ENCODE results near the gene FPR3.
"Not testable (repeated sequence)": the region's sequence is repeated elsewhere in the genome, so short reads cannot be mapped to it uniquely, and the experiment has no call there.

The FPR3 gene, protein sequence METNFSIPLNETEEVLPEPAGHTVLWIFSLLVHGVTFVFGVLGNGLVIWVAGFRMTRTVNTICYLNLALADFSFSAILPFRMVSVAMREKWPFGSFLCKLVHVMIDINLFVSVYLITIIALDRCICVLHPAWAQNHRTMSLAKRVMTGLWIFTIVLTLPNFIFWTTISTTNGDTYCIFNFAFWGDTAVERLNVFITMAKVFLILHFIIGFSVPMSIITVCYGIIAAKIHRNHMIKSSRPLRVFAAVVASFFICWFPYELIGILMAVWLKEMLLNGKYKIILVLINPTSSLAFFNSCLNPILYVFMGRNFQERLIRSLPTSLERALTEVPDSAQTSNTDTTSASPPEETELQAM

DNA sequence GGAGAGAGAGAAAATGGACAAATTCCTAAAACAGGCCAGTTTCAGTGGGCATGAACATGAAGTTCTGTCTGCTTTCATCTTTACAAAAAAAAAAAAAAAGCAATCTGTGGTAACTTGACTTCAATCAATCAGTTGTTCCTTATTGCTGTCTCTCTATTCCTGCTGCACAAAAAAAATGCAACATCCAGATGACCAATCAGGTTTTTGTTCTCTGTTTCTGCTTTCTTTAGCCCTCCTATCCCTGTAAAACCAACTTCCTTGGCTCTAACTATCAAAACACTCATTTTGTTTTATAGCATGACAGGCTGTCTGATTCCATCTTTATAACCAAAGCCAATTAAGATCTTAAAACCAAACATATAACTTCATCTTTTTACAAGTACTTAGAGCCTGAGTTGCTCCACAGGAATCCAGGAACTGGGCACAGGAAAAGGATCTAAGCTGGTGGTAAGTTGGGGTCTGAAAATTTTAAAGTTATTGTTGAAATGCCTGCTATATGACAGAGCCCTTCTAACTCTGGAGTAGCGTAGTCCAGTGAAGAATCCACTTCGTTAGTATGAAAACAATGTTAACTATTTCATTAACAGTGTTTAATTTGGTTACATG lies at the start of gene FPR3:
FPR3 (plus strand) TSS at position 273 of the 606 bp plus-strand sequence. CDS start 28,592 bp downstream, outside the sequence.
- DNase-seq = no peak

DNA sequence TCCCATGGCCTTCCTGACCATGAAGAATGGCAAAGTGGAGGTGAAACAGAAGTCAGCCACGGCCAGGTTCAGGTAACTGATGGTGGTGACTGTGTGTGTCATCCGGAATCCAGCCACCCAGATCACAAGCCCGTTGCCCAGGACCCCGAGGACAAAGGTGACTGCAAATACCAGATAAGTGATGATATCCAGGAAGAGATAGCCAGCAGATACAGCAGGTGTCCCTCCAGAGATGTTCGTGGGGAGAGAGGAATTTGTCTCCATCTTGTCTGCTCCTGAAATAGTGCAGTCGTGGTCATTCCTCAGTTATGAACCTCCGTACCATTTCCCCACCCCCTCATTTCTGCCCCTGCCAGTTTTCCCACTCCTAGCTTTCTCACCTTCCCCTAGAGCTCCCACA lies 48.2 kb upstream of the FPR3 start:
- no peak for DNase-seq

DNA sequence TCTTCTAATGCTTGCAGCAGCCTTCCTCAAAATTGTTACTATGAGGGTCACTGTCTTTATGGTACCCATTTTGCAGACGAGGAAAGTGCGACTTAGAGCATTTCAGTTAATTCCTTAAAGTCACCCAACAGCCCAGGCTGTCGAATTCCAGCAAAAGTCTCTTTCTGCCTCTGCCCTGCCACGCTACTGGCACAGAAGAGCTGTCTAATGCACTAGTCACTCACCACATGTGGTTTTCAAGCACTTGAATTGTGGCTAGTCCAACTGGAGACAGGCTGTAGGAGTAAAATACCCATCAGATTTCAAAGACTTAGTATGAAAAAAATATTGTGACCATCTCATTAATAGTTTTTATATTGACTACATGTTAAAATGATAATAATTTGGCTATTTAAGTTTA lies 45.0 kb upstream of the FPR3 start:
- DNase-seq = no peak

DNA sequence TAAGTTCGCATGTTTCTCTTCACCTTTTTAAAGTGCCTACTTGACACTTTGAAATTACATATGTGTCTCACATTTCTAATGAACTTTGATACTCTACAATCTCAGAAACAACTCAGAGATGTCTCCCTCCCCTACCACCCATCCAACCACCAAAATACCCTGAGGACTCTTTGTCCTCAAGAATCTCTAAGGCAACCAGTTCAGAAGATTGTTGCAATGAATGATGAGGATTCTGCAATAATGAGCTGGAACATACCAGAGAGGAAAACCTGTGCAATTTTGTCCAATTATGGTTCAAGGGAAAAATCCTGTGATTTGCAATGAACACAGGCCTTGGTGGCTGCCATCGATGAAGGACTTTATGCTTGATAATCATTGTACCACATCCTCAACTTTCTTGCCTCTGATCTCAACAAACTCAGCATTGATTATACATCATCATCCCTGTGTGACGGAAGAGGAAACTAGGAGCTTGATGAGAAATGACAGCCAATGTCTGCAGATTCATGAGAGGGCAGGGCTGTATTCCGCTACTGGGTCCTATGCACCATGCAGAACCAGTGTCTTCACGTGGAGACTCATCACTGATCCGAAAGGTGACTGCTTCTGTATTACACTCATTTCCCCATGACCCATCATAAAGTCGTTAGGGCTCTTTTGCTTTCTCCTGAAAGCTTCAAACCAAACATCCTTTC lies 44.4 kb upstream of the FPR3 start:
- DNase-seq = no peak

DNA sequence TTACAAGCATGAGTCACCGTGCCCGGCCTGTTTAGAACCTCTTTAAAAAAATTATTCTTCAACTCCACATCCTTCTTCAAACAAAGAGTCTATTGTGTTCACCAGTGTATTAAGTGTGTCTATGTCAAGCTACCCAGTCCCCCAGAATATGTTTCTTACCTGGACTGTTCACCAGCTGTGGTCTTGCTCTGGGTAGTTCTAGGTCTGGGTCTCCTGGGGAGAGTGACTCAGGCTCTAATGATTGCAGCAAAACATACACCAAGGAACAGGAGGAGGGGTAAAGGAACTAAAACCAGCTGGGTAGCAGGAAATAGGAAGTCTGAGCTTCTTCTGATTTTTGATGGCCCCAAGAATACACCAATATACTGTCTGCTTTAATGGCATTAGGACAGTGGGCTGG lies 43.3 kb upstream of the FPR3 start, which contains the start of gene FPR1:
FPR1 (minus strand) TSS at position 224 of the 400 bp plus-strand sequence. CDS start 4,884 bp downstream, outside the sequence.
- no peak for DNase-seq

DNA sequence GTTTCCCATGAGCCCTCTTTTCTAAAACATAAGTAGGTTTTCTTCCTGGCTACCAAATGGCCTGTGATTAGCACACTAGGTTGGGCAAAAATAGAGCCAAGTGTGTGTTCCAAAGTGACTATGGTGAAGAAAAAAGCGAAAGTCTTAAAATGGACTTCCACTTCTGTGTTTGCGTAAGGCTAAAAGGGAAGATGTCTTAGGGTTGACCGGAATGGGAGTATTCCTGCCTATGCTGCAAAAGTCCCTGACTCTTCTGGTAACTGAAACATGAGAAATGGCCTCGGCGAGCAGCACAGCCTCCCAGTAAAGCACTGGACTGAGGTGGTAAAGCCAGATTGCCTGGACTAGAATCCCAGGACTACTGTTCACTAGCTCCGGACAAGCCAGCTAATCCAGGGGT lies 40.8 kb upstream of the FPR3 start:
- peak in 1 of 2 donors; percentile 43 for DNase-seq

DNA sequence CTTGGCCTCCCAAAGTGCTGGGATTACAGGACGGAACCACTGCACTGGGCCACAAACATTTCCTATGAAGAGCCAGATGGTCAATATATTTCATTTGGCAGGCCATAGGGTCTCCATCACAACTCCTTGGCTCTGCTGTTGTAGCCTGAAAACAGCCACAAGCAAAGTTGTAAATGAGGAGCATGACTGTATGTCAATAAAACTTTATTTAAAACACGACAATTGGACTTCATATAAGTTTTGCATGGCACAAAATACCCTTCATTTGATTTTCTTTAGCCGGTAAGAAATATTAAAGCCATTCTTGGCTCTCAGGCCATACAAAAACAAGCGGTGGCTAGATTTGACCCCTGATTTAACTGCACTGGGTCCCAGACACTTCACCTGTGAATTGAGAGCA lies 40.2 kb upstream of the FPR3 start:
- no peak for DNase-seq

DNA sequence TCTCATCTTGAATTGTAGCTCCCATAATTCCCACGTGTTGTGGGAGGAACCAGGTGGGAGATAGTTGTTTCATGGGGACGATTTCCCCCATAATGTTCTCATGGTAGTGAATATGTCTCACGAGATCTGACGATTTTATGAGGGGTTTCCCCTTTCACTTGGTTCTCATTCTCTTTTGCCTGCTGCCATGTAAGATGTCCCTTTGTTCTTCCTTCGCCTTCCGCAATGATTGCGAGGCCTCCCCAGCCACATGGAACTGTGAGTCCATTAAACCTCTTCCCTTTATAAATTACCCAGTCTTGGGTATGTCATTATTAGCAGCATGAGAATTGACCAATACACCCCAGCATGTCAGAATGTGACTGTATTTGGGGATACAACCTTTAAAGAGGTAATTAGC lies 39.4 kb upstream of the FPR3 start:
- DNase-seq = no peak

DNA sequence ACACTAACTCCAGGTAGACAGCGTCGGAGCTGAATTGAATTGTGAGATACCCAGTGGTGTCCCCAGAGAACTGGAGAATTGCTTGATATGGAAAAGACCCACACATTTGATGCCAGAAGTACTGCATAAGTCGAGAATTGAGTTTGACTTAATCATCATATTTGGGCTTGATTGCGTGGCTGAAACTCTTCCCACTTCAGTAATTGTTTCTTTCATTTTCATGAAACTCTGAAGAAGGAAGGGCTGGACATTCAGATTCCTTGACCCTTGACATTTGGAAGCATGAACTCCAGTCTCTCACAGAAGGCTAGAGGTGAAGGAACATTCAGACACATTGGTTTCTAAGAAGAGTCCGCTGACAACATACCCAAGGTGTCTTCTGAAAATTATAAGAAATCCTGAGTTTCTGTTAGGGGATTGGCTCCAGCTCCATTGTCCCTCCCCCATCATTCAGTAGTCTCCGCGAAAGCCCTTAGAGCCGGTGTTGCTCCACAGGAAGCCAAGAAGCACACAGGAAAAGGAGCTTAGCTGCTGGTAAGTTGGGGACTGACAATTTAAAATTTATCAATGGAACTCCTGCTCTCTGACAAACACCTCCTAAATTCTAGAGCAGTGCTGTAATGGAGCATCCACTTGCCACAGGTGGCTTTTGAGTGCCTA lies 34.1 kb upstream of the FPR3 start, which contains the start of gene FPR2:
FPR2 (plus strand) TSS at position 484 of the 660 bp plus-strand sequence. CDS start 7,479 bp downstream, outside the sequence.
- no peak for DNase-seq

DNA sequence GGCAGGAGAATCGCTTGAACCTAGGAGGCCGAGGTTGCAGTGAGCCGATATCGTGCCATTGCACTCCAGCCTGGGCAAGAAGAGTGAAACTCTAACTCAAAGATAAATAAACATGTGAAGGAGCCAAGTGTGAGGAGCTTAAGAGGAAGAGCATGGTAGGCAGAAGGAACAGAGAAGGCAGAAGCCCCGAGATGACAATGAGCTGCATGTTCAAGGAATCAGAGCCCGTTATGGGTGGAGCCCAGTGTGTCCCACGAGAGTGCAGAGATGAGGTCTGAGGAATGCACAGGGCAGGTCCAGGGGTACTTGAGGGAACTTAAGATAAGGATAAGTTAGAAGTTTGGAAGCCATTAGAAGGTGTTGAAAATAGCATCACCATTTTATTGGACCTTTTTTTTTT lies 33.3 kb upstream of the FPR3 start:
- DNase-seq = no peak

DNA sequence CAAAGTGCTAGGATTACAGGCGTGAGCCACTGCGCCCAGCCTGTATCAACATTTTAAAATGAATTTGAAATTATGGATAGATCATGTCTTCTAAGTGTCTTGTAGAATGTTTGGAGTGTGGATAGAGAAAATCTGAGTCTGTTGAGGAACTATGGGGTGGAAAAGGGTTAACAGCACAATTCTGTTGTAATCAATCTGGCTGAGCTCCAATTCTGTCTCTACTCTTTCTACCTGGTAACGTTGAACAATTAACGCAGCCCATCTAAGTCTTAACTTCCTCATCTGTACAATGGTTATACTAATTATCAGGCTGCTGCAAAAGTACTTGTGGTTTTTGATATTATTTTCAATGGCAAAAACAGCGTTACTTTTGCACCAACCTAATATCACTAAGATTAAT lies 29.9 kb upstream of the FPR3 start:
- DNase-seq = no peak

DNA sequence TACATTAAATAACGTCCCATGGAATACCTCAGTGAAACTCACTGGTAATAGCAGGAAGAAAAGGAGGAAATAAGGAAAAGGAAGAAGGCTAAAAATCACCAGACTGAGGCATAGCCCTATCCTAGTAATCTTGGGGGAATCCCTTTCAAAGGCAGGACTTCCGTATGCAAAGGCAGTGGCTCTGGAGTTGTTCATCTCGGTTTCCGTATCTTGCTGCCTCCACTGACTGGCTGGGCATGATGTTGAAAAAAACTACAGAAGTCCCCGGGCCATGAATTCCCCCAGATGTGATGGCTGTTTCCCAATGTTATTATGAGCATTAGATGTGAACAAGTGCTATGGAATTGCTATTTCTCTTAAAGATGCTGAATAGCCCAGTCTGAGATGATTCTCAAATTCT lies 28.5 kb upstream of the FPR3 start:
- DNase-seq = no peak

DNA sequence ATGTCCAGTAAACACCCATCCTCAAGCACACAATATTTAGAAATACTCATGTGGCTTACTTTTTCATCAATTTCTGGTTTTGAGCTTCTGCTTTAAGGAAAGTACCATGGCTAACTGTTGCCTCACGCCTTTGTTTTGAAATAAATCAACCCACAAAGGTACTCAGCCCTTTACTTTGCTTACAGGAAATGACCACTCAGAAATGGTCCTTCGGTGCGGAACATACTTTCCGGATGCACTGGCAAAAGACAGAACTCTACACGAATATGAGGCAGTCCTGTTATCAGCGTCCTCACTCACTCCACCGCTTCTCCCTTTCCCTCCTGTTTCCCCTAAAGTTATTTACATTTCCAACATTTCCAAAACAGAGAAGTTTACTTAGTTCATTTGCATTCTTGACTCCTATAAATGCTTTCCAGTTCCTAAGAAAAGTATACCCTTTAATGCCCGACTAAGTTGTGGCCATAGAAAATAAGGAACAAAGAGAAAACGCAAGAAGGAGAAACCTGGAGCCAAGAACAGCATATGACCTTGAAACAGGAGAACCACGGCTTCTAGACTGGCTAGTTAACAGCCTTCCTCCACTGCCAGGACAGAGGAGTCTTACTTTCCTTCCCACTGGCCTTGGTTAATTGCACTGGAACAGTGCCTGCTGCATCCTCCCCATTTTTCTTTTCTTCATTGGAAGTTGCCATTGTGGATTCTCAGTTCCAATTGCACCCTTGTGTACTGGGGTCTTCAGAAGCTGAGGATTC lies 23.4 kb upstream of the FPR3 start:
- DNase-seq = no peak

DNA sequence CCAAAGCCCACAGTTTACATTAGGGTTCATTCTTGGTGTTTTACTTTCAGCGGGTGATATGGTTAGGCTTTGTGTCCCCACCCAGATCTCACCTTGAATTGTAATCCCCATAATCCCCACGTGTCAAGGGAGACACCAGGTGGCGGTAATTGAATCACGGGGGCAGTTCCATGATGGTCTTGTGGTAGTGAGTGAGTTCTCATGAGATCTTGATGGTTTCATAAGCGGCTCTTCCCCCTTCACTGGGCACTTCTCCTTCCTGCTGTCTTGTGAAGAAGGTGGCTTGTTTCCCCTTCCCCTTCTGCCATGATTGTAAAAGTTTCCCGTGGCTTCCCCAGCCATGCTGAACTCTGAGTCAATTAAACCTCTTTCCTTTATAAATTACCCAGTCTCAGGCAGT lies 22.0 kb upstream of the FPR3 start:
- DNase-seq = no peak

DNA sequence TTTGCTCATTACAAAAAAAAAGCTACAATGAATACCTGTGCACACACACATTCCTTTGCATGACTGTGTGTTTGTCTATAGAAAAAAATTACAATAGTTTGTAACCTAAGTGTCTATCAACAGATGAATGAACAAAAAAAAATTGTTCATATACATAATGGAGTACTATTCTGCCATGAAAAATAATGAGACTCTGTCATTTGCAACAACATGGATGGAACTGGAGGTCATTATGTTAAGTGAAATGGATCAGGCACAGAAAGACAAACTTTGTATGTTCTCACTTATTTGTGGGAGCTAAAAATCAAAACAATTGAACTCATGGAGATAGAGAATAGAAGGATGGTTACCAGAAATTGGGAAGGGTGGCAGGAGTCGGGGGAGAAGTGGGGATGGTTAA lies 18.4 kb upstream of the FPR3 start:
- DNase-seq = not testable (repeated sequence)

DNA sequence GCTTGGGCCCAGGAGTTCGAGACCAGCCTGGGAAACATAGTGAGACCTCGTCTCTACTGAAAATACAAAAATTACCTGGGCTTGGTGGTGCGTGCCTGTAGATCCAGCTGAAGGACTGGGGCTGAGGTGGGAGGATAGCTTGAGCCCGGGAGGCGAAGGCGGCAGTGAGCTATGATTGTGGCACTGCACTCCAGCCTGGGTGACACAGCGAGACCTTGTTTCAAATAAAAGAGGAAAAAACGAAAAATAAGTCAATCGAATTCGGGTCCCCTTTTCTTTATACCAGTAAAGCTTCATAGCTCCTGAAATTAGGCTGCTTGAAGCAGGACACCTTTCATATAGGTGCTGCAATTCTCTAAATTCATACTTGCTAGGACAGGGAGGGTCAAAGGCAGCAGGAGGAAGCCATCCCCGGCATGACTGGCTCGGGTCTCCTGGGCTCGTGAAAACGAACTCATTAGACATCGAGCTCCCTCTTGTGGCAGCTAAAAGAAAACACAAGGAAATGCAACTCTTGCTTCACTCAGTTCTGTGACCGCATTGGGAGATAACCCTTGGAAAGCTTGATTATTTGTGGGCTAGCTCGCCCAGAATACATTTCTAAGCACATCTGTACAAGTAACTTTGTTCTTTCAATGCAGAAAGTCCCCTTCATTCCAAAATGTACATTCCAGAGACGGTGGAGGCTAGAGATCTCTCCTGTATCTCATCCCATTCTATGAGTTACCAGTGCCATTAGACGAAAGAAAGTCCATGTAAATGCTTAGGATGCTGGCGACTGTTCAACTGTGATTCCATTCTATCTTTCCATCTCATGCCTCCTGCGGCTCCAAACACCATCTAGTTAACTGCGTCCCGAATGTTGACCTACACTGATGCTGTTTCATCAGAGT lies 17.1 kb upstream of the FPR3 start:
- peak; percentile 46 to 78 for DNase-seq

DNA sequence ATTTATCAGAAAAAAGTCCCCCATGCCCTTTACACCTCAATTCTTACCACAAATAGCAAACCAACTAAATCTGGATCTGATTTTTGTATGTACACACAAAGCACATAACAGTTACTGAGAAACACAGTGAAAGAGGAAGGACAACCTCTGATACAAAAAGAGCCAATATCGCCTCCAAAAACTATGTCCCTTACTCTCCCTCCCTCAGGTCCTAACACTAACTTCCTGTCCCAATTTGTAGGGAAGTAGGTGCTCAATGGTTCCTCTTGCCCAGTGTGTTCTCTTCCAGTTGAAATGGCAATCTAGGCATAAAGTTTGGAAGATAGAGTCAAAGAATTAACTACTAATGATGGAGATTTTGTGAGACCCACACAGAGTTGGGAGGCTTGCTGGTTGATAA lies 15.8 kb upstream of the FPR3 start:
- no peak for DNase-seq

DNA sequence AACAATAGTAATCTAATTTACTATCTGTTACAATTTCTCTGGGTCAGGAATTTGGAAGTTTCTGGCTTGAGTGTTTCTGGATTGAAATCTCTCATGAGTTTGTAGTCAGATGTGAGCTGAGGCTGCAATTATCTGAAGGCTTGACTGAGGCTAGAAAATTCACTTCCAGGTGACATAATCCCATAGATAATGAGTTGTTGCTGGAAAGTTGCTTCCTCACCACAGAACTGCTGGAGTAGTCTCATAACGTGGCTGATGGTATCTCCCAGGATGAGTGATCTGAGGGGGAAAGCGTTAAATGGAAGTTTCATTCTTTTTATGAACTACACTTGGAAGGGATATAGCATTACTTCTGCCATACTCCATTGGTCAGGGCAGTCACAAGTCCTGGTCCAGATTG lies 15.3 kb upstream of the FPR3 start:
- no peak for DNase-seq

DNA sequence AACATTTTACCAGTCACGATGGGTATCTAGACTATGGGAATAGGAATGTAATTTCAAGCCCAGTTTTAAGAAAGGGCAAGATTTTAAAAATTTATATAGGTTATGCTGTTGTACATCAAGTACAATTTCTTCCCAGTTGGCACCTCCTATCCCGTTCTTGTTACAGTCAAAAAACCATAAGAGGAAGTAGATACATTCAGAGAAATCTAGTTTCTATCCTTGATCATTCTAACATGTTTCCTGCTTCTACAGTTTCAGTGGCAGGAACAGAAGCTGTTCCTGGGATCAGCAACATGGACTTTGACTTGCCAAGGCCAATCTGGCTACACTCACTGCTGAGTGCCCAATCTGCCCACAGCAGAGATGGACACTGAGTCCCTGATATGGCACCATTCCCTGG lies 14.7 kb upstream of the FPR3 start:
- no peak for DNase-seq

DNA sequence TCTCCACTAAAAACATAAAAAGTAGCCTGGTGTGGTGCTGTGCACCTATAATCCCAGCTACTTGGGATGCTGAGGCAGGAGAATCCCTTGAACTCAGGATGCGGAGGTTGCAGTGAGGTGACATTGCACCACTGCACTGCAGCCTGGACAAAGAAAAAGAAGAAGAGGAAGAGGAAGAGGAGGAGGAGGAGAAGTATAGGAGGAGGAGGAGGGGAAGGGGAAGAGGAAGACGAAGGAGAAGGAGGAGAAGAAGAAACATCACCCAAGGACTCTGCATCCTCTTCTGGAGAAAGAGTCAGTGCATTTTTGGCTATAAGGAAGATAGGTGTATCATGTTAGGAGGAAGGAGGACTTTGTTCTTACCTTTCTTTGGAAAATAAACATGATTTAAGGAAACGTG lies 13.0 kb upstream of the FPR3 start:
- DNase-seq = no peak

DNA sequence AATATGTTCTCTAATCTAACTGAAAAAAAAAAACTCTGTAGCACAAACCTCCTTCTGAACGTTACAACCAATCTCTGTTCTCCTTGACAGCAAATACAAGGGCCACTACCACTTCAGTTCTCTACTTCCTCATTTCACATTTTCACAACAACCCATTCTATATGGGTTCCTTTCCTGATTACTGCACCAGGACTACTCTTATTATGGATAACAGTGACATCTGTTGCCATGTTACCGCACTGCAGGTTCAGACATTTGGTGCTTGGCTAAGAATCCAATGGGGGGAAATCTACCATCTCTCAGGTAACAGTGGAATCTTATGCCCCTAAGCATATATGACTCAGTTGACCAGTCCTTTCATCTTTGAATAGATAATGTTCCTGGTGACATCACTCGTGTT lies 11.6 kb upstream of the FPR3 start:
- no peak for DNase-seq
